Measurements from ENCODE around the gene RNPEPL1.

Gene RNPEPL1

GRCh38 chr2:240570531-240571313 lies 2.4 kb downstream of the RNPEPL1 start:
- TF ChIP-seq FOXP2 (optimal IDR thresholded peaks at IDR 0.05; ENCODE audit: control extremely low read depth, extremely low read length, insufficient read depth) (no peak), EZH2 (IDR thresholded peaks at IDR 0.05) (no peak), POLR2AphosphoS5 (IDR thresholded peaks at IDR 0.05; ENCODE audit: borderline replicate concordance, low read depth, low read length) (no peak)
- H3K9ac ChIP-seq (ENCODE audit: insufficient read length), result no peak overlapping the region
- H3K27ac ChIP-seq, result no peak overlapping the region
- no peak for DNase-seq (ENCODE audit: low read depth, low spot score)
- no peaks in the 10 kb centered on the region for H3K36me3 ChIP-seq (ENCODE audit: insufficient read depth, low read length)
- H3K9me3 ChIP-seq (ENCODE audit: low read depth, low read length), result no peaks in the 10 kb centered on the region
- no peak overlapping the region for H3K4me3 ChIP-seq

- Histone ChIP-seq H3K9me3 (ENCODE audit: low read depth, low read length) (no peaks in the 10 kb centered on the region), H3K9ac (ENCODE audit: insufficient read length) (no peak overlapping the region), H3K27ac (no peak overlapping the region), H3K4me3 (no peak overlapping the region), H3K36me3 (ENCODE audit: insufficient read depth, low read length) (no peaks in the 10 kb centered on the region)
- DNase-seq (ENCODE audit: low read depth, low spot score), result no peak
- TF ChIP-seq FOXP2 (optimal IDR thresholded peaks at IDR 0.05; ENCODE audit: control extremely low read depth, extremely low read length, insufficient read depth), result no peak
- no peak for TF ChIP-seq EZH2 (IDR thresholded peaks at IDR 0.05)
- no peak for TF ChIP-seq POLR2AphosphoS5 (IDR thresholded peaks at IDR 0.05; ENCODE audit: borderline replicate concordance, low read depth, low read length)
Observed at GRCh38 chr2:240571314-240571973, 3.2 kb downstream of the RNPEPL1 start.

GRCh38 chr2:240572141-240573031 lies 4.1 kb downstream of the RNPEPL1 start:
- Histone ChIP-seq H3K4me3 (no peak overlapping the region), H3K9me3 (ENCODE audit: low read depth, low read length) (no peaks in the 10 kb centered on the region), H3K9ac (ENCODE audit: insufficient read length) (no peak overlapping the region), H3K36me3 (ENCODE audit: insufficient read depth, low read length) (no peaks in the 10 kb centered on the region), H3K27ac (no peak overlapping the region)
- no peak for DNase-seq (ENCODE audit: low read depth, low spot score)
- no peak for TF ChIP-seq POLR2AphosphoS5 (IDR thresholded peaks at IDR 0.05; ENCODE audit: borderline replicate concordance, low read depth, low read length)
- no peak for TF ChIP-seq FOXP2 (optimal IDR thresholded peaks at IDR 0.05; ENCODE audit: control extremely low read depth, extremely low read length, insufficient read depth)
- TF ChIP-seq EZH2 (IDR thresholded peaks at IDR 0.05), result no peak

GRCh38 chr2:240573071-240573515 lies 4.8 kb downstream of the RNPEPL1 start:
- TF ChIP-seq POLR2AphosphoS5 (IDR thresholded peaks at IDR 0.05; ENCODE audit: borderline replicate concordance, low read depth, low read length) (no peak), EZH2 (IDR thresholded peaks at IDR 0.05) (no peak), FOXP2 (optimal IDR thresholded peaks at IDR 0.05; ENCODE audit: control extremely low read depth, extremely low read length, insufficient read depth) (no peak)
- Histone ChIP-seq H3K9ac (ENCODE audit: insufficient read length) (no peak overlapping the region), H3K27ac (no peak overlapping the region), H3K9me3 (ENCODE audit: low read depth, low read length) (no peaks in the 10 kb centered on the region), H3K36me3 (ENCODE audit: insufficient read depth, low read length) (no peaks in the 10 kb centered on the region), H3K4me3 (no peak overlapping the region)
- DNase-seq (ENCODE audit: low read depth, low spot score), result no peak

GRCh38 chr2:240573516-240574385 lies 5.5 kb downstream of the RNPEPL1 start:
- TF ChIP-seq FOXP2 (optimal IDR thresholded peaks at IDR 0.05; ENCODE audit: control extremely low read depth, extremely low read length, insufficient read depth) (no peak), POLR2AphosphoS5 (IDR thresholded peaks at IDR 0.05; ENCODE audit: borderline replicate concordance, low read depth, low read length) (no peak), EZH2 (IDR thresholded peaks at IDR 0.05) (no peak)
- Histone ChIP-seq H3K36me3 (ENCODE audit: insufficient read depth, low read length) (no peaks in the 10 kb centered on the region), H3K4me3 (no peak overlapping the region), H3K9me3 (ENCODE audit: low read depth, low read length) (no peaks in the 10 kb centered on the region), H3K9ac (ENCODE audit: insufficient read length) (no peak overlapping the region), H3K27ac (no peak overlapping the region)
- DNase-seq (ENCODE audit: low read depth, low spot score), result no peak

- H3K36me3 ChIP-seq (ENCODE audit: insufficient read depth, low read length), result no peaks in the 10 kb centered on the region
Observed at GRCh38 chr2:240574386-240575100, 6.3 kb downstream of the RNPEPL1 start.

More at GRCh38 chr2:240574386-240575100, 6.3 kb downstream of the RNPEPL1 start:
- no peak overlapping the region for H3K27ac ChIP-seq
- no peak for DNase-seq (ENCODE audit: low read depth, low spot score)
- H3K4me3 ChIP-seq, result no peak overlapping the region
- no peak overlapping the region for H3K9ac ChIP-seq (ENCODE audit: insufficient read length)
- TF ChIP-seq FOXP2 (optimal IDR thresholded peaks at IDR 0.05; ENCODE audit: control extremely low read depth, extremely low read length, insufficient read depth) (no peak), EZH2 (IDR thresholded peaks at IDR 0.05) (no peak), POLR2AphosphoS5 (IDR thresholded peaks at IDR 0.05; ENCODE audit: borderline replicate concordance, low read depth, low read length) (no peak)
- H3K9me3 ChIP-seq (ENCODE audit: low read depth, low read length), result no peaks in the 10 kb centered on the region

Measured in SK-N-MC (cell line).